ENCODE results near the gene KRT79. TPM values are rescaled to one million over a fixed set of nuclear protein-coding genes. Genes with fewer than 3 reads are reported as not detected.

The KRT79 gene
- total RNA-seq, 1 donor, result not detected

GRCh38 chr12:52848661-52849255 is 14.6 kb upstream of the KRT79 start, which contains the start of gene KRT78:
Gene KRT78 (minus strand): TSS chr12:52848994. CDS start chr12:52848930, 64 bp downstream.
- TF ChIP-seq CTCF (IDR thresholded peaks at IDR 0.05; ENCODE audit: insufficient read depth, low read depth, low read length), result no peak
- no peak for DNase-seq (ENCODE audit: low read depth)
- no peak within 1 kb of the TSS for H3K4me3 ChIP-seq (ENCODE audit: low read depth, low read length)

GRCh38 chr12:52847335-52848102 is 13.4 kb upstream of the KRT79 start:
- no peak for DNase-seq (ENCODE audit: low read depth)
- H3K4me3 ChIP-seq (ENCODE audit: low read depth, low read length), result no peak overlapping the region
- TF ChIP-seq CTCF (IDR thresholded peaks at IDR 0.05; ENCODE audit: insufficient read depth, low read depth, low read length), result no peak

- no peak overlapping the region for H3K4me3 ChIP-seq (ENCODE audit: low read depth, low read length)
- DNase-seq (ENCODE audit: low read depth), result no peak
- TF ChIP-seq CTCF (IDR thresholded peaks at IDR 0.05; ENCODE audit: insufficient read depth, low read depth, low read length), result no peak
Observed at GRCh38 chr12:52846356-52846970, 12.4 kb upstream of the KRT79 start.

- TF ChIP-seq CTCF (IDR thresholded peaks at IDR 0.05; ENCODE audit: insufficient read depth, low read depth, low read length), result no peak
- H3K4me3 ChIP-seq (ENCODE audit: low read depth, low read length), result no peak overlapping the region
- DNase-seq (ENCODE audit: low read depth), result no peak
Observed at GRCh38 chr12:52845946-52846345, 11.8 kb upstream of the KRT79 start.

GRCh38 chr12:52844386-52844785 is 10.3 kb upstream of the KRT79 start:
- DNase-seq (ENCODE audit: low read depth), result no peak
- TF ChIP-seq CTCF (IDR thresholded peaks at IDR 0.05; ENCODE audit: insufficient read depth, low read depth, low read length), result no peak
- no peak overlapping the region for H3K4me3 ChIP-seq (ENCODE audit: low read depth, low read length)

- DNase-seq (ENCODE audit: low read depth), result no peak
- TF ChIP-seq CTCF (IDR thresholded peaks at IDR 0.05; ENCODE audit: insufficient read depth, low read depth, low read length), result no peak
- H3K4me3 ChIP-seq (ENCODE audit: low read depth, low read length), result no peak overlapping the region
Observed at GRCh38 chr12:52839436-52840105, 5.5 kb upstream of the KRT79 start.

All from fibroblast of villous mesenchyme (primary cell).